GM13977 (cell line): ENCODE measurements around the gene RPA1.

ENCODE experiments used
- DNase-seq: peaks from one replicate; pipeline ENCODE4 v3.0.0; 2012; ENCODE audit warnings: low spot score
- in situ Hi-C: fragments of 300-500 bp; cut with MboI; formaldehyde crosslinking; loops from one replicate; pipeline ENCODE4 v1.12.0; 2022; ENCODE audit warnings: low sequenced_read_pairs, low pct_unique_long_range_greater_than_20kb, mixed read lengths, inconsistent platforms; ENCODE audit not compliant: unreplicated experiment
- TF ChIP-seq, protein P1 (sequence below): IDR thresholded peaks from 2 replicates; pipeline ENCODE4 v1.5.1; 2012; ENCODE audit warnings: mild to moderate bottlenecking, control low read depth; ENCODE audit not compliant: insufficient read depth; ENCODE audit errors: extremely low read depth, missing control alignments

The RPA1 gene

DNA sequence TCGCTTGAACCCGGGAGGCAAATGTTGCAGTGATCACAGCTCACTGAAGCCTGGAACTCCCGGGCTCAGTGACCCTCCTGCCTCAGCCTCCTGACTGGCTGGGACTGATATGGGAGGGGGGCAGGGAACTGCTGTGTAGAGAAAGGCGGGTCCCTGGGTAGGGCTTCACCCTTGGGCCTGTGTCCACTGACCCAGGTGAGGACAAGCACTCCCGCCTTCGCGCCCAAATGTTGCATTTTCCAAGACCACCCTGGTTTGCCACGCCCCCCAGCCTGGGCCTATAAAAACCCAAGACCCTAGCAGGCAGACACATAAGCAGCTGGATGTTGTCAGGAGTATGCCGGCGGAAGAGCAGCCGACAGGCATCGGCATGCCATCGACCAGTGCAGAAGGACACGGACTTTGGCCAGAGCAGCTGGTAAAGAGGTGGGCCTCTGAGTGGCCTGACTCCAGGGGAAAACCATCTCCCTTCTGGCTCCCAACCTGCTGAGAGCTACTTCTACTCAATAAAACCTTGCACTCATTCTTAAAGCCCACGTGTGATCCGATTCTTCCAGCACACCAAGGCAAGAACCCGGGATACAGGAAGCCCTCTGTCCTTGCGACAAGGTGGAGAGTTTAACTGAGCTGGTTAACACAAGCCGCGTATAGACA lies 19.2 kb upstream of the RPA1 start:
- TF ChIP-seq, protein P1, sequence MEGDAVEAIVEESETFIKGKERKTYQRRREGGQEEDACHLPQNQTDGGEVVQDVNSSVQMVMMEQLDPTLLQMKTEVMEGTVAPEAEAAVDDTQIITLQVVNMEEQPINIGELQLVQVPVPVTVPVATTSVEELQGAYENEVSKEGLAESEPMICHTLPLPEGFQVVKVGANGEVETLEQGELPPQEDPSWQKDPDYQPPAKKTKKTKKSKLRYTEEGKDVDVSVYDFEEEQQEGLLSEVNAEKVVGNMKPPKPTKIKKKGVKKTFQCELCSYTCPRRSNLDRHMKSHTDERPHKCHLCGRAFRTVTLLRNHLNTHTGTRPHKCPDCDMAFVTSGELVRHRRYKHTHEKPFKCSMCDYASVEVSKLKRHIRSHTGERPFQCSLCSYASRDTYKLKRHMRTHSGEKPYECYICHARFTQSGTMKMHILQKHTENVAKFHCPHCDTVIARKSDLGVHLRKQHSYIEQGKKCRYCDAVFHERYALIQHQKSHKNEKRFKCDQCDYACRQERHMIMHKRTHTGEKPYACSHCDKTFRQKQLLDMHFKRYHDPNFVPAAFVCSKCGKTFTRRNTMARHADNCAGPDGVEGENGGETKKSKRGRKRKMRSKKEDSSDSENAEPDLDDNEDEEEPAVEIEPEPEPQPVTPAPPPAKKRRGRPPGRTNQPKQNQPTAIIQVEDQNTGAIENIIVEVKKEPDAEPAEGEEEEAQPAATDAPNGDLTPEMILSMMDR = no peak
- DNase-seq = no peak
- in situ Hi-C loops = no loop called here

DNA sequence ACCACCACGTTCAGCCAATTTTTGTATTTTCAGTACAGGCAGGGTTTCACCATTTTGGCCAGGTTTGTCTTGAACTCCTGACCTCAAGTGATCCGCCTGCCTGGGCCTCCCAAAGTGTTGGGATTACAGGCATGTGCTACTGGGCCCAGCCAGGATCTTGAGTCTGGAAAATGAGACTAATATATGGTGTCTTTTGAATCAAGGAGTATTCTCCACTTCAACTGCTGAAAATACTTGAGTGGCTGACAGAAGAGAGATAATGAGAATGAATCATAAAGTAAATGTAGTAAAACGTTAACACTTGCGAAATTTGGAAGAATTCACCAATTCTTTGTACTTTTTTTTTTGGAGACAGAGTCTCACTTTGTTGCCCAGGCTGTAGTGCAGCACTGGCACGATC lies 16.7 kb upstream of the RPA1 start:
- no peak for DNase-seq
- TF ChIP-seq, protein P1 = no peak
- in situ Hi-C loops = no loop called here

DNA sequence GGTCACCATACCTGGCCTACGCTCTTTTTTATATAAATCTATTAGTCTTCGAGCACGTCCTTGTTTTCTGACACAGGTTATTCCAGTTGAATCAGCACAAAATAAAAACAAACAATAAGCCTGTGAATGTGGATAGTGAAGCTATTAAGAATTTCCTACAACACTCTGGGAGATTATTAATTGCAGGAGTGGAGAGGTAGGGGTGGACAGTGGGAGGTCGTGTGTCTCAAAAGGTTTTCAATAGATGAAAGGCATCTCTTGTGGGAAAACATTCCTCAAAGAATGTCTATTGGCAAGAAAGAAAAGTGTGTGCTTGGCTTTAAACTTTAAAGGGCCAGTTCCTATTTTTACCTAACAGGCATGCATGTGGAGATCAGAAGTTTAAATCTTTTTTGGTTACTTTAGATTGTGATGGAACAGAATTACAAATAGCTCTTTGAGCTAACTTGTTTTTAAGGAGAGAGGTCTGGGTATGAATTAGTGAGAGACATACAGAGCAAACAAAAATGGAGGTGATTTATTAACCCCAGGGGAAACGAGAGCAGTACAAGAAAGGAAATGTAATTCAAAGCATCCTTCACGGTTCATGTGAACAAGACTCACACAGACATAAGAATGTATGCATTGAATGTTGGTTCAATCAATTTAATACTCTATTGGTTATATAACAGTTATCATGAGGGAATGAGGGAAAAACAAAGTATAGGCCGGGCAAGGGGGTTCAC lies 9.1 kb upstream of the RPA1 start:
- DNase-seq = no peak
- in situ Hi-C loops = no loop called here
- TF ChIP-seq, protein P1 = no peak

DNA sequence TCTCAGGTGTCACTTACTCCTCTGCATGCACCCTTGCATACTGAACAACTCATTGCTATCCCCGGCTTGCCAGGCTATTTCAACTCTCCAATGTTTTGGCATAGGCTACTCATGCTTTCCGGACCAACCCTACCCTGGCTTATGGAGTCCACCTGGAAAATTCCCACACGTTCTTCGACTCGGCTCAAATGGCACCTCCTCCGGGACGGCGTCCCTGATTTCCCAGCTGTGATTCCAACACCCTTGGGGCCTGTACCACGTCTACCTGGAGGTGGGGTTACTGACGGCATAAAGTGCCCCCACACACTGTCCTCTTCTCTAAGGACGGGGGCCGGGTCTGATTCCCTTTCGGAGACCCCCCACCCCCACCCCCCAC lies 601 bp upstream of the RPA1 start:
- TF ChIP-seq, protein P1 = no peak
- in situ Hi-C loops = no loop called here
- no peak for DNase-seq

DNA sequence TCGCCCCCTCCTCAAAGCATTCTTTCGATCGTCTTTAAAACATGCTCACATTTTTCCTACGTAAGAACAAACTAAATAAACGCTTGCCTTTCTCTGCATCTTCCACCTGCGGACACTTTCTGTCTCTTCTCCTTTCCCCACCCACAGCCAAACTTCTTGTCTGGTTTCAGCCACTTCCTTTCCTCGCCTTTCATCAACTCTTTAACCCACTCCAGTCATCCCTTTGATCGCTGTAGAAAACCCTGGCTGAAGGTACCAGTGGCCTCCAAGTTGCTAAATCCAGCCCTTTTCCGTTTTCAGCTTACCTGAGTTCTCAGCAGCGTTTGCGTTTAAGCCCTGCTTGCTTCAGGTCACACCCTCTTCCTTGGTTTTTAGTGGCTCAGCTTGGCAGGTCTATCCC lies 483 bp downstream of the RPA1 start:
- TF ChIP-seq, protein P1 = no peak

DNA sequence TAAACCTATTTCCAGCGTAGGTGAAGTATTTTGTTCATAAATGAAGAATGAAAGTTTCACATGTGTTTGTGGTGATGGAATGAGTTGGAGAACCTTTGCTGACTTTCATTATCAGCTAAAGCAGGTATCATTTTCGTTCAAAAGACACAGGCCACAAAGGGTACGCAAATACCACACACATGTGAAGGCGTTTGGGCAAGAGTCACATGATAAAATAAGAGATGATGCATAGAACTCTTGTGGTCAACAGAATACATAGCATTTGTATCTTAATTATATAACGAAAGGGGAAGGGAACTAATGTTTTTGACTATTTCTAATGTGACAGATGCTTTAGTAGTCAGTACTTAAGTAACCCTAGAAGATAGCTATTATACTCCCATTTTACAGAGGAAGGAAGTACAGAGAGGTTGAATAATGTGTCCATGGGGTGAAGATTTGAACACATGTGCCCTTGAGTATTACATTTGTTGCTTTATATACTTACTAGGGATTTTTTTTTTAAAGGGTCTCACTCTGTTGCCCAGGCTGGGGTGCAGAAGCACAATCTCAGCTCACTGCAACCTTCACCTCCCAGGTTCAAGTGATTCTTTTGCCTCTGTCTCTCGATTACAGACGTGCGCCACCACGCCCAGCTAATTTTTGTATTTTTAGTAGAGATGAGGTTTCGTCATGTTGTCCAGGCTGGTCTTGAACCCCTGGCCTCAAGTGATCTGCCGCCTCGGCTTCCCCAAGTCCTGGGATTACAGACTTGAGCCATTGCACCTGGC lies 4.8 kb downstream of the RPA1 start:
- DNase-seq = peak; percentile 84
- in situ Hi-C loops = no loop called here
- TF ChIP-seq, protein P1 = no peak

More for the DNA sequence above, 483 bp downstream of the RPA1 start:
- in situ Hi-C loops = no loop called here
- no peak for DNase-seq
